Measurements from ENCODE around the gene SLC2A10.
A peak's percentile ranks its signal among the peaks of the same experiment; 100 is the strongest.

The SLC2A10 gene

DNA sequence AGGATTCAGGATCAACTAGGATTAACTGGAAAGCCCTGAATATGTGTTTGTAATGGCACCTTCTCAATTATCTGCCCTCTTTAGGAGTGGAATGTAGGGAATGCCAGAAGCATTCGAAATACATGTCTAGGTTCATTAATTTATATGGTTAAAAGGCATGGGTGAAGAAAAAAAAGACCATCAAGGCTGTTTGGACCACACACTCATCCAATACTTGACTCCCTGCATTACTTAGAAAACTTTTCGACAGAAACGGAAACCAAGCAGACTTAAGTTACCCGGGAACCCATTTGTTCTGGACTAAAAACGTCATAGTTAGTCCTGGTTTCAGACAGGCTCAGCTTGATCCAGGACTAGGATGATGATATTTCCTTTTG is 33.2 kb downstream of the SLC2A10 start:
- no peak for DNase-seq (ENCODE audit: low read depth)
- H3K9ac ChIP-seq (ENCODE audit: low read length), result no peak overlapping the region
- H3K27me3 ChIP-seq (replicated peaks; ENCODE audit: control insufficient read depth, insufficient read depth, low read length), result no peaks in the 10 kb centered on the region

DNA sequence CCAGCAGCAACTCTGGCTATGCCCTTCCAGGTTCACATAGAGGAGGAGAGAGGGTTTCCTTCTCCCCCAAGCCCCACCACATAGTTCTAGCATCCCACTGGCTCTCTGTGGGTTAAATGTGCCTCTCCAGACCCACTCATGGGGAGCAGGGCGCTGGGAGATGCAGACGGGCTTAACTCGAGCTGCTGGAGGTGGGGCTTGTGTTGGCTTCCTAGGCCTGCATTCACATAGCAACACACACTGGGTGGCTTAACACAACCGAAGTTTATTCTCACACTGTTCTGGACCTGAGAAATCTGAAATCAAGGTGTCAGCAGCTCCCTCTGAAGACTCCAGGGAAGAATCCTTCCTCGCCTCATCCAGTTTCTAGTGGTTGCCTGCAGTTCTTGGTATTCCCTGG is 33.6 kb downstream of the SLC2A10 start:
- H3K9ac ChIP-seq (ENCODE audit: low read length), result no peak overlapping the region
- no peak for DNase-seq (ENCODE audit: low read depth)
- no peaks in the 10 kb centered on the region for H3K36me3 ChIP-seq (ENCODE audit: control insufficient read depth, insufficient read depth, low read length, severe bottlenecking)
- H3K4me3 ChIP-seq (ENCODE audit: low read length), result no peak overlapping the region
- peaks cover 13% of the 10 kb centered on the region for H3K4me1 ChIP-seq (ENCODE audit: control insufficient read depth, insufficient read depth, low read length)
- no peaks in the 10 kb centered on the region for H3K27me3 ChIP-seq (replicated peaks; ENCODE audit: control insufficient read depth, insufficient read depth, low read length)
- no peaks in the 10 kb centered on the region for H3K9me3 ChIP-seq (ENCODE audit: control insufficient read depth, low read length)

More for the DNA sequence above, 33.2 kb downstream of the SLC2A10 start:
- Histone ChIP-seq H3K4me1 (ENCODE audit: control insufficient read depth, insufficient read depth, low read length) (peaks cover 9% of the 10 kb centered on the region), H3K4me3 (ENCODE audit: low read length) (no peak overlapping the region), H3K36me3 (ENCODE audit: control insufficient read depth, insufficient read depth, low read length, severe bottlenecking) (no peaks in the 10 kb centered on the region), H3K9me3 (ENCODE audit: control insufficient read depth, low read length) (no peaks in the 10 kb centered on the region)

DNA sequence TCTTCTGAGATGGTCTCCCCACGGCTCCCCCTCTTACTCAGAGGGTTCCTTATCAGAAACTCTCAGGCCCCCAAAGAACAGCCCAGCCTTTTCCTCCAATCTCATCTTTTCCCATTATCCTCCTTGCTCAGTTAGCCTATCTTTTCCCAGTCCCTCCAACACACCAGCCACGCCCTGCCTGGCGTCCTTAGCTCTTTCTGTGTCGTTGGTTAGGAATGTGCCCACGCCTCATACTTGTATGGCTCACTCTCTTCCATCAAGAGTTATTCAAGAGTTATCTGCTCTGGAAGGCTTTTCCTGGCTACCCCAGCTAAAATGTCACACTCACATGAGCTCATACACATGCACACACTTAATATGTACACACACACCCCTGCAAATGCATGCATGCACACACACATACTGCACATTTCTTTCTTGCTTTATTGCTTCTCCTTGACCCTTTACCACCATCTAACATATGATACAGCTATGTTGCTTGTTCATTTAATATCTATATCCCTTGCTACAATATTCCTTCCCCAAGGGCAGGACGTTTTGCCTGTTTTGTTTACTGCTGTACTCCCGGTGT is 37.6 kb downstream of the SLC2A10 start:
- H3K9ac ChIP-seq (ENCODE audit: low read length), result no peak overlapping the region
- H3K4me3 ChIP-seq (ENCODE audit: low read length), result no peak overlapping the region
- H3K36me3 ChIP-seq (ENCODE audit: control insufficient read depth, insufficient read depth, low read length, severe bottlenecking), result no peaks in the 10 kb centered on the region
- peaks cover 14% of the 10 kb centered on the region for H3K4me1 ChIP-seq (ENCODE audit: control insufficient read depth, insufficient read depth, low read length)
- H3K9me3 ChIP-seq (ENCODE audit: control insufficient read depth, low read length), result no peaks in the 10 kb centered on the region
- H3K27me3 ChIP-seq (replicated peaks; ENCODE audit: control insufficient read depth, insufficient read depth, low read length), result no peaks in the 10 kb centered on the region
- peak; percentile 55 for DNase-seq (ENCODE audit: low read depth)

DNA sequence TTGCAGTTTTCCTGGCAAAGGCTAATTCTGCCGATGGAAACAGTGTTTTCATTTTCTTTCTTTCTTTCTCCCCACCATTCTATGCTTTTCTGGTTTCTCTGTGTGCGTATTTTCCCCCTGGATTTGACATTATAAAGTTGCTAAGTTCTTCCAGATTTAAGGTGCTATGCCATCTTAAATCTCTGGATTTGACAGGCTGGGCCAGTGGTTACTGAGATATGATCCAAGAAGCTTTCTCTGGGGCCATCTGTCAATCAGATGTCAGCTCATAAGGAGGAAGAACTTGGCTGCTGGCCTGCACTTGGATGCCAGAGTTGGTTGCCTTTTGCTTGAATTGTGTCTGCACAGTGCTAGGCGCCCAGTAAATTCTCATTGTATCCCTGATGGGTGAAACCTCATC is 39.7 kb downstream of the SLC2A10 start:
- no peak for DNase-seq (ENCODE audit: low read depth)
- H3K9me3 ChIP-seq (ENCODE audit: control insufficient read depth, low read length), result no peaks in the 10 kb centered on the region

DNA sequence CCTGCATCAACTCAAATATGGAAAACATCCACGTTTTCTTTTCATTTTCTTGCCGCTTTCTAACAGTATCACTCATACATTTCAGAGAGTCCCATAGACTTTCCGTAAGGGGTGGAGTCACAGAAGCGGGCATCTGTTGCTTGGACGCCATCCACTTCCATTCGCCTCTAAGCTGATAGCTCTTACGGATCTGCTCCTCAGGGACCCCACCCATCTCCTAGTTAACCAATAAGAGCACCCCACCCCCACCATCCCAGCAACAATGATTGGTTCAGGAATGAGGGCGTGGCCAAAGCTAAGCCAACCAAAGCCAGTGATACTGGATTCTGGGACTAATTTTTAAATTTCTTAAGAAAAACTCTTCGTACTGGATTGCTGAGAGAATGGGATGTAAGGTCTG is 42.4 kb downstream of the SLC2A10 start:
- H3K27me3 ChIP-seq (replicated peaks; ENCODE audit: control insufficient read depth, insufficient read depth, low read length), result peaks cover 4% of the 10 kb centered on the region
- peaks cover 13% of the 10 kb centered on the region for H3K4me1 ChIP-seq (ENCODE audit: control insufficient read depth, insufficient read depth, low read length)
- no peaks in the 10 kb centered on the region for H3K36me3 ChIP-seq (ENCODE audit: control insufficient read depth, insufficient read depth, low read length, severe bottlenecking)
- no peak overlapping the region for H3K9ac ChIP-seq (ENCODE audit: low read length)
- no peaks in the 10 kb centered on the region for H3K9me3 ChIP-seq (ENCODE audit: control insufficient read depth, low read length)
- DNase-seq (ENCODE audit: low read depth), result no peak
- peak overlapping the region; percentile 51 for H3K4me3 ChIP-seq (ENCODE audit: low read length)

More for the DNA sequence above, 39.7 kb downstream of the SLC2A10 start:
- H3K9ac ChIP-seq (ENCODE audit: low read length), result no peak overlapping the region
- no peak overlapping the region for H3K4me3 ChIP-seq (ENCODE audit: low read length)
- no peaks in the 10 kb centered on the region for H3K36me3 ChIP-seq (ENCODE audit: control insufficient read depth, insufficient read depth, low read length, severe bottlenecking)
- H3K4me1 ChIP-seq (ENCODE audit: control insufficient read depth, insufficient read depth, low read length), result peaks cover 14% of the 10 kb centered on the region
- H3K27me3 ChIP-seq (replicated peaks; ENCODE audit: control insufficient read depth, insufficient read depth, low read length), result no peaks in the 10 kb centered on the region

DNA sequence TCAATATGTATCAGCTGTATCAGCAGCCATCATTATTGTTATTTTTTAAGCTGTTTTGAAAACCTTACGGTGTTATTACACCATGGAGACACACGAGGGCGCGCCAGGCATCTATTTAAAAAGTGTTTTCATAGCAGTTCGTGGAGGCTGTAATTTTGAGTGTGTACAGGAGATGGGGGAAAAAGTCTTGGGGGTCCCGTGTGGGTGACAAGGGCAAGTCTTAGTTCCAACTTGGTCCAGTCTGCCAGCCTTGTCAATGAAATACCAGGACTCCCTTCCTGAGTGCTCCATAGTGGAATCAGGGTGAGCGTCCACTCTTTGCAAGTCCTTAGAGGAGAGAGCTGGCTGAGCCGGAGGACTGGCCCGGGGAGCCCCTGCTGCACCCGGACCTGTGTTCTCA is 43.3 kb downstream of the SLC2A10 start:
- peak; percentile 88 for DNase-seq (ENCODE audit: low read depth)
- Histone ChIP-seq H3K4me3 (ENCODE audit: low read length) (peak overlapping the region; percentile 51), H3K9ac (ENCODE audit: low read length) (peak overlapping the region; percentile 48), H3K36me3 (ENCODE audit: control insufficient read depth, insufficient read depth, low read length, severe bottlenecking) (no peaks in the 10 kb centered on the region), H3K27me3 (replicated peaks; ENCODE audit: control insufficient read depth, insufficient read depth, low read length) (peaks cover 4% of the 10 kb centered on the region), H3K9me3 (ENCODE audit: control insufficient read depth, low read length) (no peaks in the 10 kb centered on the region), H3K4me1 (ENCODE audit: control insufficient read depth, insufficient read depth, low read length) (peaks cover 4% of the 10 kb centered on the region)

DNA sequence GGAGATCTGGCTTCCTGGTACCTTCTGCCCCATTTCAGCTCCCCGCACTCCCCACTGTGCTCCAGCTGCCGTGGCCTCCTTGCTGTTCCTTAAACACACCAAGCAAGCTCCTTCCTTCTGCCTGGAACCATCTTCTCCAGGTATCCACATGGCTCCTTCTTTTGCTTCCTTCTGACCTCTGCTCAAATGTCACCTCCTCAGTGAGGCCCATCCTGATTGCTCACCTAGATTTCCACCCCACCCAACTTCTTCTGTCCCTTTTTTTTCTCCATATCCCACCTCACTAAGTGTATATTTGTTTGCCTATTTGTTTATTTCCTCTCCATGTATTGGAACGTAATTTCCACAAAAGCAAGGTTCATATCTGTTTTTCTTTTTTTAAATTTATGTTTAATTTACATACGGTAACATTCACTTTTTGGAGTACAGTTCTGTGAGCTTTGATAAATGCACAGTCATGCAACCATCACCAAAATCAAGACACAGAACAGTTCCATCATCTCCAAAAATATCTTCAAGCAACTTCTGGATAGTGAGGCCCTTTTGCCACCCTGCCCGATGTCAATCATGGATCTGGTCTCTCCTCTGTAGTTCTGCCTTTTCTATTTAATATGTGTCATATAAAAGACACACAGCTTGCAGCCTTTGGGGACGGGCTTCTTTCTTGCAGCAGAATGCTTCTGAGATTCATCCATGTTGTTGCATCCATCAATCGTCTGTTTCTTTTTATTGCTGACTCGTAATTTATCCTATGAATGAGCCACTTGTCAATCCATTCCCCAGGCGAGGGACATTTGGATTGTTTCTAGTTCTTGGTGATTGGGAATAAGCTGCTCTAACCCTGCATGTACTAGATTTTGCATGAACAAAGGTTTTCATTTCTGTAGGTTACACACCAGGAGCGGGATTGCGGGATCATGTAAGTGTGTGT is 46.3 kb downstream of the SLC2A10 start:
- H3K9me3 ChIP-seq (ENCODE audit: control insufficient read depth, low read length), result no peaks in the 10 kb centered on the region
- peaks cover 19% of the 10 kb centered on the region for H3K27me3 ChIP-seq (replicated peaks; ENCODE audit: control insufficient read depth, insufficient read depth, low read length)
- H3K4me3 ChIP-seq (ENCODE audit: low read length), result no peak overlapping the region
- H3K9ac ChIP-seq (ENCODE audit: low read length), result no peak overlapping the region
- no peak for DNase-seq (ENCODE audit: low read depth)
- H3K4me1 ChIP-seq (ENCODE audit: control insufficient read depth, insufficient read depth, low read length), result no peaks in the 10 kb centered on the region
- H3K36me3 ChIP-seq (ENCODE audit: control insufficient read depth, insufficient read depth, low read length, severe bottlenecking), result no peaks in the 10 kb centered on the region

DNA sequence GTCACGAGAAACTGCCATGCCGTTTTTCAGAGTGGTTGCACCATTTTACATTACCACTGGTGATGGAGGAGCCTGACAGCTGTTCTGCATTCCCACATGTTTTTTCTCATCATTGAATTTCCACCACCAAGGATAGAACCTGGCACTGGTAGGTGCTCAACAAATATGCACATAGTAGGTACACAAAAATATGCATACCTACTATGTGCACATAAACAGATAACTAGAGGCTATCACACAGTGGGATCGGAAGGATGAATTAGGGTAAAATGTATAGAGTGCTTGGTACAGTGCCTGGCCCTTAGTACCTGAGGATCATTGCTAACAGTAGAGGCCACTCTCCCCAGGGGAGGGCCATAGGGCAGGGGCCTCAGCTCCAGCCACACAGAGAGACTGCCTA is 47.0 kb downstream of the SLC2A10 start:
- Histone ChIP-seq H3K36me3 (ENCODE audit: control insufficient read depth, insufficient read depth, low read length, severe bottlenecking) (no peaks in the 10 kb centered on the region), H3K9ac (ENCODE audit: low read length) (no peak overlapping the region), H3K4me3 (ENCODE audit: low read length) (no peak overlapping the region), H3K27me3 (replicated peaks; ENCODE audit: control insufficient read depth, insufficient read depth, low read length) (peaks cover 22% of the 10 kb centered on the region), H3K4me1 (ENCODE audit: control insufficient read depth, insufficient read depth, low read length) (no peaks in the 10 kb centered on the region), H3K9me3 (ENCODE audit: control insufficient read depth, low read length) (no peaks in the 10 kb centered on the region)
- DNase-seq (ENCODE audit: low read depth), result no peak

DNA sequence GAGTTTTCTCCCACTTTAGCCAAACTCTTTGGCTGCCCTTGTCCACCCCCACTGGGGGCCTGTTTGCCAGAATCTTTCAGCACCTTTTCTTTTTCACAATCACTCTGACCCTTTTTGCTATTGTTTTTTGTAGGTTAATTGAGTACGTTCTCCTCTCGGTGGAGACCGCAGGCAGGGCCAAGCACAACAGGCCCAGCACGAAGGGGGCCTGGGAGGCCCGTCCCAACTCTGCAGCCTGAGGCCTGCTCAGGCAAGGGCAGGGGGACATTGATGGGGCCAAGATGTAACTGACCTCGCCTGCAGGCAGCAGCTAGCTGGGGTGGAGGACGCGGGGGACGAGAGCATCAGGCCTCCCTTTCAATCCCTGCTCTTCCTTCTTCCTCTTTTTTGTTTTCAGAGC is 47.7 kb downstream of the SLC2A10 start:
- no peaks in the 10 kb centered on the region for H3K9me3 ChIP-seq (ENCODE audit: control insufficient read depth, low read length)
- H3K4me1 ChIP-seq (ENCODE audit: control insufficient read depth, insufficient read depth, low read length), result no peaks in the 10 kb centered on the region
- peaks cover 22% of the 10 kb centered on the region for H3K27me3 ChIP-seq (replicated peaks; ENCODE audit: control insufficient read depth, insufficient read depth, low read length)
- H3K9ac ChIP-seq (ENCODE audit: low read length), result no peak overlapping the region
- DNase-seq (ENCODE audit: low read depth), result no peak
- no peak overlapping the region for H3K4me3 ChIP-seq (ENCODE audit: low read length)
- no peaks in the 10 kb centered on the region for H3K36me3 ChIP-seq (ENCODE audit: control insufficient read depth, insufficient read depth, low read length, severe bottlenecking)

DNA sequence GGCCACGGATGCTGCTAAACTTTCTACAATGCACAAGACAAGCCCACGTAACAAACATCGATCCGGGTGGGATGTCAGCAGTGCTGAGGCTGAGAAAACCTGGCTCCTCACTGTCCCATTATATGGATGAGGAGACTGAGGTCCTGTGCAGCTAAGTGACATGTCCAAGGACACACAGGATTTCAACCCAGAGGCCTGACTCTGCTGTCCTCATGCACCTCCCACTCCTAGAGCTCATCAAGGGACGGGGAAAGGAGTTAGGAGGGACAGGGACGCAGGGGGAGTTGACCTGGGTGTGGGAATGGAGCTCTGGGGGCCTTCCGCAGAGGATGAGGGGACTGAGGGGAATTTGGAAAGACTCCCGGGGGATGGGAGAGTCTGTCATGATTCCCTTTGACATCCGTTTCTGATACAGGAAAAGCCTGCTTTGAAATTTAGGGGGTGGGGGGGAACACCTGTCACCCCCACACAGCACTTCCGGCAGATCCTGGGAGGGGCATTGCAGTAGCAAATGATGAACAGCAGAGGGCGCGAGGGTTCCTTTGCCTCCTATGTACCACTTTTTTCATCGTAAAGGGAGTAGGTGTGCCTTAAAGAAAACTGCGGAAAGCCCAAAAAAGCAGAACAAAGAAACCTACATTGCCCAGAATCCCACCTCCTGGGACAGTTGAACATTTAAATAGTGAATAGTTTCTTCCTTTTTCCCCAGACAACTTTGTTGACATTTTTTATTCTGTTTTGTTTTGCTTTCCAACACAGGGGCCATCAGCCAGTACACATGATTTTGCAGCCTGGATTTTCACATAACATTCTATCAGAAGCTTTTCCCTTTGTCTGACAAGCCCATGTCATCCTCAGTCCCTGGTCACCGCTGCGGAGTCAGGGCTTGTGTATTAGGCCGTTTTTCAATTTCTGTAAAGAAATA is 48.6 kb downstream of the SLC2A10 start:
- H3K27me3 ChIP-seq (replicated peaks; ENCODE audit: control insufficient read depth, insufficient read depth, low read length), result peaks cover 23% of the 10 kb centered on the region
- H3K4me3 ChIP-seq (ENCODE audit: low read length), result no peak overlapping the region
- no peaks in the 10 kb centered on the region for H3K36me3 ChIP-seq (ENCODE audit: control insufficient read depth, insufficient read depth, low read length, severe bottlenecking)
- no peaks in the 10 kb centered on the region for H3K9me3 ChIP-seq (ENCODE audit: control insufficient read depth, low read length)
- H3K4me1 ChIP-seq (ENCODE audit: control insufficient read depth, insufficient read depth, low read length), result no peaks in the 10 kb centered on the region
- peak overlapping the region; percentile 32 for H3K9ac ChIP-seq (ENCODE audit: low read length)
- DNase-seq (ENCODE audit: low read depth), result peak; percentile 81

Measured in adipocyte (in vitro differentiated cells).